Cortex of kidney (tissue), 1 donor: ENCODE results near the gene NHSL1.

Experiments
- DNase-seq: peaks from one replicate; lab custom pipeline; 2025; lab: John Stamatoyannopoulos, UW

NHSL1 gene

GRCh38 chr6:138497286-138497685 lies 2.0 kb downstream of the NHSL1 start:
- no peak for DNase-seq

- no peak for DNase-seq
These were observed 5.0 kb downstream of the NHSL1 start for GRCh38 chr6:138494312-138494711.

- no peak for DNase-seq
These were observed 5.9 kb downstream of the NHSL1 start for GRCh38 chr6:138493413-138493812.

- DNase-seq, result no peak
These were observed 6.4 kb downstream of the NHSL1 start for GRCh38 chr6:138492871-138493270.

GRCh38 chr6:138492113-138492512 lies 7.2 kb downstream of the NHSL1 start:
- no peak for DNase-seq

- no peak for DNase-seq
These were observed 8.3 kb downstream of the NHSL1 start for GRCh38 chr6:138491017-138491416.

- DNase-seq, result no peak
These were observed 9.4 kb downstream of the NHSL1 start for GRCh38 chr6:138489846-138490245.

GRCh38 chr6:138487102-138487604 lies 12.1 kb downstream of the NHSL1 start:
- DNase-seq, result no peak

GRCh38 chr6:138486249-138487101 lies 12.8 kb downstream of the NHSL1 start:
- DNase-seq, result no peak

- no peak for DNase-seq
These were observed 13.6 kb downstream of the NHSL1 start for GRCh38 chr6:138485586-138486248.

- DNase-seq, result no peak
These were observed 14.2 kb downstream of the NHSL1 start for GRCh38 chr6:138485005-138485545.

GRCh38 chr6:138484018-138484731 lies 15.1 kb downstream of the NHSL1 start:
- no peak for DNase-seq

GRCh38 chr6:138482816-138483215 lies 16.5 kb downstream of the NHSL1 start:
- no peak for DNase-seq

- no peak for DNase-seq
These were observed 18.9 kb downstream of the NHSL1 start for GRCh38 chr6:138480279-138480949.

GRCh38 chr6:138477913-138478539 lies 21.3 kb downstream of the NHSL1 start:
- no peak for DNase-seq

GRCh38 chr6:138476116-138476515 lies 23.2 kb downstream of the NHSL1 start:
- DNase-seq, result no peak

- no peak for DNase-seq
These were observed 26.1 kb downstream of the NHSL1 start for GRCh38 chr6:138473144-138473543.

GRCh38 chr6:138468320-138469015 lies 30.8 kb downstream of the NHSL1 start:
- no peak for DNase-seq

GRCh38 chr6:138467901-138468300 lies 31.4 kb downstream of the NHSL1 start:
- DNase-seq, result no peak

- DNase-seq, result no peak
These were observed 34.2 kb downstream of the NHSL1 start for GRCh38 chr6:138465007-138465645.
